ENCODE results near the gene INSC. TPM values are rescaled to one million over a fixed set of nuclear protein-coding genes. Genes with fewer than 3 reads are reported as not detected.
A peak's percentile ranks its signal among the peaks of the same experiment; 100 is the strongest.

Gene INSC
- total and polyA plus RNA-seq, 2 experiments from 2014 or later = 1.1 to 1.2 TPM

DNA sequence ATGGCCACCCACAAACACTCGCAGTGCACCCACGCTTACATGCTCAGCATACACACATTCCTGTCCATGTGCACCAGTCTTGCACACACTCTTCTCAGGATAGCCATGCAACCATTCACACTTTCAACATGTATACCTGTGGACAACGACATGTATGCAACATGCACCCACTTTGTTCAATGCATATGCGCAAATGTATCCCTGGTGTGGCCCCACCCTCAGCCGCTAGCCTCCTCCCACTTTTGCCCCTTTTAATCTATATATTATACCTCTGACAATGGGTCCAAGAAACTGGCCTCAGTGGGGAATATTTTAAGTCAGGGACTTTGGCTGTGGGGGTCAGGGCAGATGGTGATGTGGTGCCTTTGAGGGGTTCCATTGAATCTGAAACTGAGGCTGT, 963 bp downstream of the INSC start:
- H4K20me1 ChIP-seq (ENCODE audit: insufficient read depth) = no peaks in the 10 kb centered on the region
- H3K27me3 ChIP-seq (replicated peaks; ENCODE audit: insufficient read depth) = no peaks in the 10 kb centered on the region
- H3K9me2 ChIP-seq (ENCODE audit: insufficient read depth) = no peaks in the 10 kb centered on the region
- peaks cover 12% of the 10 kb centered on the region; the same call in 1 of the 2 replicates for H3K4me1 ChIP-seq (ENCODE audit: insufficient read depth)
- WGBS, 2 experiments (ENCODE audit: low coverage in 1 of 2, low lambda C conversion rate in 2 of 2, missing lambda C conversion rate in 2 of 2) = 80 to 85% methylated on average over 5 of the region's 5 CpGs
- H3K9me3 ChIP-seq (ENCODE audit: low read depth) = no peaks in the 10 kb centered on the region
- no peak overlapping the region for H2AFZ ChIP-seq
- no peak overlapping the region for H3K27ac ChIP-seq
- no peak overlapping the region for H3K4me2 ChIP-seq (ENCODE audit: unreplicated experiment)
- no peak for DNase-seq
- no peak overlapping the region for H3K4me3 ChIP-seq
- H3K79me2 ChIP-seq (ENCODE audit: insufficient read depth) = no peaks in the 10 kb centered on the region
- no peaks in the 10 kb centered on the region for H3K36me3 ChIP-seq (ENCODE audit: low read depth)
- in situ Hi-C loops (cut with MboI) = no loop called here
- TF ChIP-seq EZH2 (IDR thresholded peaks at IDR 0.05; ENCODE audit: insufficient read depth, poor library complexity, severe bottlenecking) = no peak
- TF ChIP-seq EZH2phosphoT487 (IDR thresholded peaks at IDR 0.05; ENCODE audit: insufficient read depth, low read depth) = no peak
- H3K9ac ChIP-seq = no peak overlapping the region
- H3F3A ChIP-seq (ENCODE audit: insufficient read depth) = no peaks in the 10 kb centered on the region; the same call in 1 of the 2 replicates

DNA sequence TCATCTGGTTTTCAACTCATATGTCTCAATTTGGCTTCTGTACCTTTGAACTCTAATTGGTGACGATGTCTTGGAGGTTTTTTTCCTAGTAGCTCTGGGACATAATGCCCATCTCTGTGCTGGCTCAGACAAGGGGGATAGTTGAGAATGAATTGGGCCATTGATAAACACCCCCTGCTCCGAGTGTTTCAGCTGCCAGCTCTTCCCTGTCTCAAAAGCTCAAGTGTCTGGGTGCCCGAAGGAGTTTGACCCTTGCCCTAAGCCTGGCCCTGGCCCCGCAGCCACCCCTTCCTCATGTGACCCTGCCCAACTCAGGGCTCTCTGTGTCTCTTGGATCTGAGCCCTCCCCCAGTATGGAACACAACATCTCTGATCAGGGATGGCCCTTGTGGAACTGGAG, 3.0 kb downstream of the INSC start:
- Histone ChIP-seq H3K36me3 (ENCODE audit: low read depth) (no peaks in the 10 kb centered on the region), H3K79me2 (ENCODE audit: insufficient read depth) (no peaks in the 10 kb centered on the region), H4K20me1 (ENCODE audit: insufficient read depth) (no peaks in the 10 kb centered on the region), H3K4me2 (ENCODE audit: unreplicated experiment) (no peak overlapping the region), H3K9me2 (ENCODE audit: insufficient read depth) (no peaks in the 10 kb centered on the region), H3K4me1 (ENCODE audit: insufficient read depth) (peaks cover 17% of the 10 kb centered on the region), H3K9ac (no peak overlapping the region), H3K4me3 (no peak overlapping the region), H3K9me3 (ENCODE audit: low read depth) (no peaks in the 10 kb centered on the region), H3F3A (ENCODE audit: insufficient read depth) (no peaks in the 10 kb centered on the region; the same call in 1 of the 2 replicates), H3K27me3 (replicated peaks; ENCODE audit: insufficient read depth) (no peaks in the 10 kb centered on the region), H2AFZ (no peak overlapping the region), H3K27ac (no peak overlapping the region)
- DNase-seq = no peak
- WGBS, 2 experiments (ENCODE audit: low coverage in 1 of 2, low lambda C conversion rate in 2 of 2, missing lambda C conversion rate in 2 of 2) = 65 to 78% methylated on average over 4 of the region's 4 CpGs
- in situ Hi-C loops (cut with MboI) = no loop called here
- no peak for TF ChIP-seq EZH2 (IDR thresholded peaks at IDR 0.05; ENCODE audit: insufficient read depth, poor library complexity, severe bottlenecking)
- no peak for TF ChIP-seq EZH2phosphoT487 (IDR thresholded peaks at IDR 0.05; ENCODE audit: insufficient read depth, low read depth)

DNA sequence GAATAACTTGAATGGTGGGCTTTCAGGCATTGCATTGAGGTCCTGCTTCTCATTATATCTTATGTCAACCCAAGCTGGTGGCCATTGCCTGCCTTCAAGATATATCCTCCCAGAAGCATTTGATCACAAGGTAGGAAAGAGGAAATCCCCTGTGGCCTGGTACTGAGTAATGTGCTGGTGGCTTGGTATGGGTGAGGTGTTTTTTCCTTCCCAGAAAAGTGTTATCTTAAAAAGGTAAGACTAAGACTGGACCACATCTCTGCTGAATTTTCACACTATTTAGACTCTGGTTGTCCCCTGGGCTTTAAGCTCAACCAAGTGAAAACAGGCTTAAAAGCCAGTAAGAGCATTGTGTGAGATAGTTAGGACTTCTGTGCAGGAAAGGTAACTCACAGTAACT, 3.7 kb downstream of the INSC start:
- DNase-seq = no peak
- Histone ChIP-seq H3K4me2 (ENCODE audit: unreplicated experiment) (no peak overlapping the region), H3K9ac (no peak overlapping the region), H3K4me3 (no peak overlapping the region), H2AFZ (no peak overlapping the region), H3K79me2 (ENCODE audit: insufficient read depth) (no peaks in the 10 kb centered on the region), H3K9me2 (ENCODE audit: insufficient read depth) (no peaks in the 10 kb centered on the region), H3F3A (ENCODE audit: insufficient read depth) (peaks cover 5% of the 10 kb centered on the region), H3K27ac (no peak overlapping the region), H3K4me1 (ENCODE audit: insufficient read depth) (peaks cover 23% of the 10 kb centered on the region), H4K20me1 (ENCODE audit: insufficient read depth) (no peaks in the 10 kb centered on the region), H3K9me3 (ENCODE audit: low read depth) (no peaks in the 10 kb centered on the region), H3K36me3 (ENCODE audit: low read depth) (no peaks in the 10 kb centered on the region), H3K27me3 (replicated peaks; ENCODE audit: insufficient read depth) (no peaks in the 10 kb centered on the region)
- in situ Hi-C loops (cut with MboI) = no loop called here
- TF ChIP-seq EZH2phosphoT487 (IDR thresholded peaks at IDR 0.05; ENCODE audit: insufficient read depth, low read depth) = no peak
- no peak for TF ChIP-seq EZH2 (IDR thresholded peaks at IDR 0.05; ENCODE audit: insufficient read depth, poor library complexity, severe bottlenecking)

DNA sequence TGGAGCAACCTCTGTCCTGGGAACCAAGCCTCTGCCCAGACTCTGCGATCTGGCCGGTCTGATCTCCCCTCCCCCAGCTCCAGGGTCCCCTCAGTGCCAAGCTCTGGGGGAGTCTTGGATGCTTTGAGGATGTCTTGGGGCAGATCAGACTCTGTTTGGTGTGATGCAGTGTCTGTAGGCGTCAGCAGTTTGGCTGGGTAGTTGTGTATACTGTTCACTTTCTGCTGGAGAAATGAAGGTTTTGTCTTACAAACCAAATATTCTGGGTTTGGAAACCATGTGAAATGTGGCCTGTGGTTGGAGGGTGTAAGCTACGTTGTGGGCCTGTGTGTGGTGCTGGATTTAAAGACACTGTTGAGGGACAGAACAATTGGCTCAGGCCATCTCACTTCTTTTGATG, 4.6 kb downstream of the INSC start:
- Histone ChIP-seq H4K20me1 (ENCODE audit: insufficient read depth) (no peaks in the 10 kb centered on the region), H3K4me3 (no peak overlapping the region), H3K9me2 (ENCODE audit: insufficient read depth) (no peaks in the 10 kb centered on the region), H3K9ac (no peak overlapping the region), H3K9me3 (ENCODE audit: low read depth) (no peaks in the 10 kb centered on the region), H3K27ac (no peak overlapping the region), H3K4me1 (ENCODE audit: insufficient read depth) (peaks cover 31% of the 10 kb centered on the region), H3K36me3 (ENCODE audit: low read depth) (no peaks in the 10 kb centered on the region), H3K79me2 (ENCODE audit: insufficient read depth) (no peaks in the 10 kb centered on the region), H3K4me2 (ENCODE audit: unreplicated experiment) (no peak overlapping the region), H3K27me3 (replicated peaks; ENCODE audit: insufficient read depth) (no peaks in the 10 kb centered on the region), H2AFZ (no peak overlapping the region), H3F3A (ENCODE audit: insufficient read depth) (peaks cover 13% of the 10 kb centered on the region)
- 66 to 69% methylated on average over 4 of the region's 4 CpGs for WGBS, 2 experiments (ENCODE audit: low coverage in 1 of 2, low lambda C conversion rate in 2 of 2, missing lambda C conversion rate in 2 of 2)
- in situ Hi-C loops (cut with MboI) = no loop called here
- TF ChIP-seq EZH2phosphoT487 (IDR thresholded peaks at IDR 0.05; ENCODE audit: insufficient read depth, low read depth) (no peak), EZH2 (IDR thresholded peaks at IDR 0.05; ENCODE audit: insufficient read depth, poor library complexity, severe bottlenecking) (no peak)
- no peak for DNase-seq

DNA sequence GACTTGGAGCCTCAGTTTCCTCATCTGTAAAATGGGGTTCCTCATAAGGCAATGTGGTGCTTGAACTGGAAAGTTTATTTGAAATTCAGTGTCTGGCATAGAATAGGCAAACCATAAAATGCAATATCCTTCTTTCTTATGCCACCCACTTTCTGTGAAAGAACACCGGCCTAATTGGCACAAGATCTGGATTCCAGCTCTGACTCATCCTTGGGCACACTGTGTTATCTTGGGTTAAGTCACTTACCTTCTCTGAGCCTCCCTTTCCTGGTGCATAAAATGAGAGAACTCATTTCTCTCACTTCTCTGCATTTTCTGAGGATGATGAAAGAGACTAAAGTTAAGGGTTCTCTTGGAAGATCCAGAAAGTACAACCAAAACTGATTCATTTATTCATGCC, 5.1 kb downstream of the INSC start:
- no peaks in the 10 kb centered on the region for H3K27me3 ChIP-seq (replicated peaks; ENCODE audit: insufficient read depth)
- no peaks in the 10 kb centered on the region for H3K79me2 ChIP-seq (ENCODE audit: insufficient read depth)
- in situ Hi-C loops (cut with MboI) = no loop called here
- peaks cover 36% of the 10 kb centered on the region for H3K4me1 ChIP-seq (ENCODE audit: insufficient read depth)
- H2AFZ ChIP-seq = no peak overlapping the region
- no peaks in the 10 kb centered on the region for H4K20me1 ChIP-seq (ENCODE audit: insufficient read depth)
- H3K9ac ChIP-seq = no peak overlapping the region
- H3K9me2 ChIP-seq (ENCODE audit: insufficient read depth) = no peaks in the 10 kb centered on the region
- TF ChIP-seq EZH2 (IDR thresholded peaks at IDR 0.05; ENCODE audit: insufficient read depth, poor library complexity, severe bottlenecking) = no peak
- no peak for TF ChIP-seq EZH2phosphoT487 (IDR thresholded peaks at IDR 0.05; ENCODE audit: insufficient read depth, low read depth)
- peaks cover 14% of the 10 kb centered on the region for H3F3A ChIP-seq (ENCODE audit: insufficient read depth)
- H3K4me3 ChIP-seq = no peak overlapping the region
- no peaks in the 10 kb centered on the region for H3K9me3 ChIP-seq (ENCODE audit: low read depth)
- WGBS, 2 experiments (ENCODE audit: low coverage in 1 of 2, low lambda C conversion rate in 2 of 2, missing lambda C conversion rate in 2 of 2) = 4 to 8% methylated on average over 1 of the region's 1 CpG
- peak; percentile 48 for DNase-seq
- H3K27ac ChIP-seq = no peak overlapping the region
- H3K36me3 ChIP-seq (ENCODE audit: low read depth) = no peaks in the 10 kb centered on the region
- H3K4me2 ChIP-seq (ENCODE audit: unreplicated experiment) = no peak overlapping the region

All from GM23248 (cell line).